Neural progenitor cell (in vitro differentiated cells): ENCODE results near the gene OR52E6. TPM values are rescaled to one million over a fixed set of nuclear protein-coding genes. Genes with fewer than 3 reads are reported as not detected.

ENCODE experiments used
- DNase-seq: peaks from one replicate; pipeline ENCODE4 v3.0.0-alpha.2; 2016; ENCODE audit warnings: low spot score
- H2AFZ ChIP-seq: fragments of 200-600 bp; sonication (generic); replicated peaks from 2 replicates; pipeline ENCODE4 v1.6.1; 2016; ENCODE audit warnings: antibody characterized with exemption
- H3F3A ChIP-seq: fragments of 200-600 bp; sonication (generic); 2 replicates; pipeline ENCODE4 v1.6.1; 2016; ENCODE audit warnings: antibody characterized with exemption, low read depth
- H3K27ac ChIP-seq: fragments of 200-600 bp; sonication (generic); 2 replicates; pipeline ENCODE4 v1.5.1; 2016; ENCODE audit warnings: mild to moderate bottlenecking
- H3K27me3 ChIP-seq: fragments of 200-600 bp; sonication (generic); 2 replicates; pipeline ENCODE4 v1.6.1; 2016; ENCODE audit warnings: mild to moderate bottlenecking, moderate library complexity
- H3K36me3 ChIP-seq: fragments of 200-600 bp; sonication (generic); 2 replicates; pipeline ENCODE4 v1.5.1; 2016
- H3K4me1 ChIP-seq: fragments of 200-600 bp; sonication (generic); 2 replicates; pipeline ENCODE4 v1.6.1; 2016; ENCODE audit warnings: mixed run types
- H3K4me2 ChIP-seq: fragments of 200-600 bp; sonication (generic); 2 replicates; pipeline ENCODE4 v1.6.1; 2016
- H3K4me3 ChIP-seq: fragments of 200-600 bp; sonication (generic); 2 replicates; pipeline ENCODE4 v1.5.1; 2016
- H3K79me2 ChIP-seq: fragments of 200-600 bp; sonication (generic); 2 replicates; pipeline ENCODE4 v1.6.1; 2016; ENCODE audit warnings: low read depth
- H3K9ac ChIP-seq: fragments of 200-600 bp; sonication (generic); 2 replicates; pipeline ENCODE4 v1.6.1; 2016
- H3K9me3 ChIP-seq: fragments of 200-600 bp; sonication (generic); 2 replicates; pipeline ENCODE4 v1.5.1; 2016; ENCODE audit warnings: low read depth
- H4K20me1 ChIP-seq: fragments of 200-600 bp; sonication (generic); 2 replicates; pipeline ENCODE4 v1.6.1; 2016; ENCODE audit warnings: low read depth
- H3K27ac Mint-ChIP-seq: 3 replicates; pipeline ENCODE4 v1.8.0; 2021; ENCODE audit warnings: mixed read lengths
- H3K27me3 Mint-ChIP-seq: 2 replicates; pipeline ENCODE4 v1.8.0; 2022; ENCODE audit warnings: low read depth, mild to moderate bottlenecking, inconsistent platforms, moderate library complexity, mixed read lengths; ENCODE audit not compliant: insufficient read depth
- H3K36me3 Mint-ChIP-seq: 3 replicates; pipeline ENCODE4 v1.8.0; 2021; ENCODE audit warnings: mixed read lengths
- H3K4me1 Mint-ChIP-seq: 3 replicates; pipeline ENCODE4 v1.8.0; 2021; ENCODE audit warnings: mixed read lengths
- H3K4me3 Mint-ChIP-seq: 3 replicates; pipeline ENCODE4 v1.8.0; 2021; ENCODE audit warnings: mild to moderate bottlenecking, moderate library complexity, mixed read lengths
- H3K9me3 Mint-ChIP-seq: 3 replicates; pipeline ENCODE4 v1.8.0; 2020; ENCODE audit warnings: mixed read lengths
- CTCF ChIP-seq: fragments of 200-600 bp; sonication (generic); IDR thresholded peaks from 2 replicates; pipeline ENCODE4 v1.5.1; 2017; ENCODE audit warnings: antibody characterized with exemption, mild to moderate bottlenecking
- EZH2 ChIP-seq: fragments of 200-600 bp; sonication (generic); IDR thresholded peaks from 2 replicates; pipeline ENCODE4 v1.6.1; 2017; ENCODE audit warnings: antibody characterized with exemption, mild to moderate bottlenecking, moderate library complexity
- EZH2phosphoT487 ChIP-seq: fragments of 200-600 bp; sonication (generic); IDR thresholded peaks from 2 replicates; pipeline ENCODE4 v1.6.1; 2017; ENCODE audit warnings: antibody characterized with exemption
- total RNA-seq: library from RNA; depleted of rRNA; stranded (reverse); fragments of >200 nt; gene quantifications from 2 replicates; pipeline ENCODE4 v1.2.3, GENCODE V29; 2015; ENCODE audit warnings: low replicate concordance

The OR52E6 gene
- total RNA-seq, 1 donor from 2014 or later: not detected

DNA sequence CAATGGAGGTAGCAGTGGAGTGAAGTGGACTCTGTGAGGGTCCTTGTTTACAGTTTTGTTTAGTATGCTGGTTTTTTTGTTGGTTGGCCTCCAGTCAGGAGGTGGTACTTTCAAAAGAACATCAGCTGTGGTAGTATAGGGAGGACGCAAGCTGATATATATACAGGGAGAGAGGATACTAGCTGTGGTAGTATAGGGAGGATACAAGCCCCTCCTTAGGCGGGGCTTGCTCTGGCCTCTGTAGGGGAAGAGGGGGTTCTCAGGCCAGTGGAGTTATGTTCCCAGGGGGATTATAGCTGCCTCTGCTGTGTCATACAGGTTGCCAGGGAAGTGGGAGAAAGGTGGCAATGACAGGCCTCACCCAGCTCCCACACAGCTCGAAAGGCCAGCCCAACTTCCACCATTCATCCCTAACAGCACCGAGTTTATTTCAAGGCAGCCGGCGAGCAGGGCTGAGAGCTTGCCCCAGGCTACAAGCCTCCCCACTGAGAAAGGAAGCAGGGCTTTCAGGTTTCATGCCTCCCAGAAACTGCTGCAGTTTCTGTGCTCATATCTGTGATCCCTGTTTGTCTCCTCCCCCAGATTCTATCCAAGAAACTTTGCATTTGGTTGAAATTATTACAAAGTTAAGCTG lies 10.4 kb downstream of the OR52E6 start:
- no peak overlapping the region for H3K27ac Mint-ChIP-seq
- Histone ChIP-seq H3K4me1 (no peaks in the 10 kb centered on the region), H3K9me3 (no peaks in the 10 kb centered on the region), H3F3A (no peaks in the 10 kb centered on the region), H3K27me3 (no peaks in the 10 kb centered on the region), H3K36me3 (no peaks in the 10 kb centered on the region), H3K9ac (no peak overlapping the region), H2AFZ (no peak overlapping the region), H3K4me3 (no peak overlapping the region), H3K27ac (no peak overlapping the region), H3K79me2 (no peaks in the 10 kb centered on the region), H4K20me1 (no peaks in the 10 kb centered on the region), H3K4me2 (no peak overlapping the region)
- peaks cover 4% of the 10 kb centered on the region for H3K4me1 Mint-ChIP-seq
- DNase-seq: peak; percentile 4
- H3K9me3 Mint-ChIP-seq: peaks cover 2% of the 10 kb centered on the region
- no peak overlapping the region for H3K4me3 Mint-ChIP-seq
- TF ChIP-seq EZH2phosphoT487: no peak
- no peak for TF ChIP-seq EZH2
- no peak for TF ChIP-seq CTCF
- H3K27me3 Mint-ChIP-seq: no peaks in the 10 kb centered on the region
- H3K36me3 Mint-ChIP-seq: no peaks in the 10 kb centered on the region

DNA sequence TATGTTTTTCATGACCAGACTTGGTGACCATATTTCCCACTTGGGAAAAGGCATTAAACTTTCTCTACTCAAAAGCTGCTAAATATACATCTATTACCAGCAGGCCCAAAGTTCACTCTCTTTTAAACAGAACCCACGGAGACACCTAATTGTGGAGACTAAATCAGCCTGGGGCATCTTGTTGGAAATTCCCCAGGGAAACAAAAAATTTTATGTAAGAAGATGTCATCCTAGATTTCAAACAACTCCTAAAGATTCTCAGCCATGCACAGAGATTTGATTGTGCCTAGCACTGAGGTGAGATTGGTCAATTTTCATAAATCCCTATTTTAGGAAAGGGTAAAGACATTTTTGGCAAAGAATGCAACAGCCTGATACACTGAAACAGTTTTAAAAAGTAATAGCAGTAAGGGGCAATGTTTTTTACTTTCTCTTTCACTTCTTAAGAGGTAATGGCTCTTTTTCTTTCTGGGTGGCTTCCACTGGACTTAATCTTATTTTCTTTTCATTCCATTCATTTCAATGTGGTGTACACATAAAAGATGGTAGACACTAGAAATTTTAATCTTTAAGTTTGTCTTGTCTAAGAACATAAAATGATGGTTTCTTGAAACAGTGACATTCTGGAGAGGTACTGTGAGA lies 23.3 kb downstream of the OR52E6 start:
- Mint-ChIP-seq H3K27me3 (peaks cover 2% of the 10 kb centered on the region), H3K9me3 (no peaks in the 10 kb centered on the region), H3K4me3 (no peak overlapping the region), H3K27ac (no peak overlapping the region), H3K4me1 (no peaks in the 10 kb centered on the region), H3K36me3 (no peaks in the 10 kb centered on the region)
- H2AFZ ChIP-seq: no peak overlapping the region
- no peaks in the 10 kb centered on the region for H4K20me1 ChIP-seq
- DNase-seq: no peak
- no peak overlapping the region for H3K9ac ChIP-seq
- H3K27me3 ChIP-seq: no peaks in the 10 kb centered on the region
- no peaks in the 10 kb centered on the region for H3F3A ChIP-seq
- no peak for TF ChIP-seq EZH2
- no peak for TF ChIP-seq CTCF
- TF ChIP-seq EZH2phosphoT487: no peak
- no peaks in the 10 kb centered on the region for H3K36me3 ChIP-seq
- no peaks in the 10 kb centered on the region for H3K79me2 ChIP-seq
- no peak overlapping the region for H3K4me2 ChIP-seq
- no peaks in the 10 kb centered on the region for H3K4me1 ChIP-seq
- H3K9me3 ChIP-seq: no peaks in the 10 kb centered on the region
- no peak overlapping the region for H3K4me3 ChIP-seq
- no peak overlapping the region for H3K27ac ChIP-seq

- Mint-ChIP-seq H3K4me3 (no peak overlapping the region), H3K27ac (no peak overlapping the region), H3K27me3 (no peaks in the 10 kb centered on the region), H3K36me3 (no peaks in the 10 kb centered on the region), H3K4me1 (no peaks in the 10 kb centered on the region), H3K9me3 (no peaks in the 10 kb centered on the region)
- H3K9ac ChIP-seq: no peak overlapping the region
- H3K9me3 ChIP-seq: no peaks in the 10 kb centered on the region
- no peaks in the 10 kb centered on the region for H3F3A ChIP-seq
- no peak overlapping the region for H3K4me3 ChIP-seq
- DNase-seq: no peak
- no peak for TF ChIP-seq CTCF
- TF ChIP-seq EZH2: no peak
- TF ChIP-seq EZH2phosphoT487: no peak
- H2AFZ ChIP-seq: no peak overlapping the region
- H3K27ac ChIP-seq: no peak overlapping the region
- no peaks in the 10 kb centered on the region for H3K27me3 ChIP-seq
- no peaks in the 10 kb centered on the region for H4K20me1 ChIP-seq
- no peaks in the 10 kb centered on the region for H3K36me3 ChIP-seq
- H3K79me2 ChIP-seq: no peaks in the 10 kb centered on the region
- H3K4me1 ChIP-seq: no peaks in the 10 kb centered on the region
- no peak overlapping the region for H3K4me2 ChIP-seq
Measured at GRCh38 chr11:5815534-5815933, 26.2 kb downstream of the OR52E6 start.
